ENCODE data around the gene CCNE1.
"Not testable (repeated sequence)": the region's sequence is repeated elsewhere in the genome, so short reads cannot be mapped to it uniquely, and the experiment has no call there.

CCNE1 gene

GRCh38 chr19:29812080-29812880, 489 bp downstream of the CCNE1 start:
- in situ Hi-C loops (cut with HindIII; ENCODE audit: low sequenced_read_pairs), result loop anchor here (10.0 kb wide), 1 partner anchor 197 kb away; no protein-coding TSS in a partner anchor

GRCh38 chr19:29812881-29813275, 1.1 kb downstream of the CCNE1 start:
- in situ Hi-C loops (cut with HindIII; ENCODE audit: low sequenced_read_pairs), result loop anchor here (10.0 kb wide), 1 partner anchor 198 kb away; no protein-coding TSS in a partner anchor

GRCh38 chr19:29813642-29814041, 1.9 kb downstream of the CCNE1 start:
- in situ Hi-C loops (cut with HindIII; ENCODE audit: low sequenced_read_pairs), result loop anchor here (10.0 kb wide), 1 partner anchor 199 kb away; no protein-coding TSS in a partner anchor

GRCh38 chr19:29815231-29815630, 3.4 kb downstream of the CCNE1 start:
- in situ Hi-C loops (cut with HindIII; ENCODE audit: low sequenced_read_pairs), result loop anchor here (10.0 kb wide), 1 partner anchor 200 kb away; no protein-coding TSS in a partner anchor

GRCh38 chr19:29817316-29817715, 5.5 kb downstream of the CCNE1 start:
- in situ Hi-C loops (cut with HindIII; ENCODE audit: low sequenced_read_pairs), result loop anchor here (10.0 kb wide), 1 partner anchor 203 kb away; no protein-coding TSS in a partner anchor

GRCh38 chr19:29819300-29819699, 7.5 kb downstream of the CCNE1 start:
- in situ Hi-C loops (cut with HindIII; ENCODE audit: low sequenced_read_pairs), result loop anchor here (10.0 kb wide), 1 partner anchor 204 kb away; no protein-coding TSS in a partner anchor

GRCh38 chr19:29819986-29820385, 8.2 kb downstream of the CCNE1 start:
- in situ Hi-C loops (cut with HindIII; ENCODE audit: low sequenced_read_pairs), result loop anchor here (10.0 kb wide), 1 partner anchor 205 kb away; no protein-coding TSS in a partner anchor

GRCh38 chr19:29823581-29824330, 12.0 kb downstream of the CCNE1 start:
- in situ Hi-C loops (cut with HindIII; ENCODE audit: low sequenced_read_pairs), result no loop called here

- in situ Hi-C loops (cut with HindIII; ENCODE audit: low sequenced_read_pairs), result not testable (repeated sequence)
Measured at GRCh38 chr19:29825263-29825662, 13.5 kb downstream of the CCNE1 start.

- in situ Hi-C loops (cut with HindIII; ENCODE audit: low sequenced_read_pairs), result no loop called here
Measured at GRCh38 chr19:29831041-29831548, 19.3 kb downstream of the CCNE1 start.

GRCh38 chr19:29831686-29832085, 19.9 kb downstream of the CCNE1 start:
- in situ Hi-C loops (cut with HindIII; ENCODE audit: low sequenced_read_pairs), result no loop called here

GRCh38 chr19:29832801-29833200, 21.0 kb downstream of the CCNE1 start:
- in situ Hi-C loops (cut with HindIII; ENCODE audit: low sequenced_read_pairs), result no loop called here

GRCh38 chr19:29833614-29834261, 21.9 kb downstream of the CCNE1 start:
- in situ Hi-C loops (cut with HindIII; ENCODE audit: low sequenced_read_pairs), result no loop called here

GRCh38 chr19:29834991-29835846, 23.4 kb downstream of the CCNE1 start:
- in situ Hi-C loops (cut with HindIII; ENCODE audit: low sequenced_read_pairs), result loop anchor here (5.0 kb wide), 2 partner anchors 33 to 73 kb away; no protein-coding TSS in a partner anchor

- in situ Hi-C loops (cut with HindIII; ENCODE audit: low sequenced_read_pairs), result loop anchor here (5.0 kb wide), 2 partner anchors 34 to 74 kb away; no protein-coding TSS in a partner anchor
Measured at GRCh38 chr19:29836409-29836825, 24.6 kb downstream of the CCNE1 start.

GRCh38 chr19:29837448-29837981, 25.7 kb downstream of the CCNE1 start:
- in situ Hi-C loops (cut with HindIII; ENCODE audit: low sequenced_read_pairs), result loop anchor here (5.0 kb wide), 2 partner anchors 35 to 75 kb away; no protein-coding TSS in a partner anchor

GRCh38 chr19:29837996-29838395, 26.2 kb downstream of the CCNE1 start:
- in situ Hi-C loops (cut with HindIII; ENCODE audit: low sequenced_read_pairs), result loop anchor here (5.0 kb wide), 2 partner anchors 36 to 76 kb away; no protein-coding TSS in a partner anchor

GRCh38 chr19:29840066-29840950, 28.5 kb downstream of the CCNE1 start:
- in situ Hi-C loops (cut with HindIII; ENCODE audit: low sequenced_read_pairs), result no loop called here

Data from endothelial cell of hepatic sinusoid (primary cell).